ENCODE data around the gene KLF13.
A peak's percentile ranks its signal among the peaks of the same experiment; 100 is the strongest.

Gene KLF13

DNA sequence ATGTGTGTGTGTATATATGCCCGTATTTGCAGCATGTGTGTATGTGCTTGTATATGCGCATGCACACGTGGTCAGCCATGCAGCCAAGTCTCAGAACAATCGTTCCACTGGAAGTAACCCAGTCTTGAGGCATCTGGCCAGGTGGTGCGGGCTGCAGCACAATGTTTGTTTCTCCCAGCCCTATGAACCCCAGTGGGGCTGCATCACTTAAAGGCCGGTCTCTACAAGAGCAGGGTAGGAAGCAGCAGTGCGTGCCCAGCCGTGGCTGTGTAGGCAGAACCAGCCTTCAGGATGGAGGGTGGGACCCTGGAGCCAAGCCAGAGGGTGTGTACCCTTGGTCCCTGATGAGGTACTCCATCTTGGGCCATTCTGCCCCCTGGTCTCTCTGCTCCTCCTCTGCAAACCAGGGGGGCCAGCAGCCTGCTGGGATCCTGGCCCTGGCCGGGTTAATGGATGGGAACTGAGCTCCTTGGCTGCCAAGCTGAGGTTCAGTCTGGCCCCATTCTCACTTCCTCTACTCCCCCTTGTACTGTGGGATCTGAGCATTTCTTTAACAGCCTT, 11.8 kb downstream of the KLF13 start:
- DNase-seq = no peak
- H3K4me1 ChIP-seq (ENCODE audit: control extremely low read depth in 1 of 4, control insufficient read depth in 4 of 4, insufficient read depth in 4 of 4, low read length in 3 of 4) = peaks cover 5 to 51% (median 45%) of the 10 kb centered on the region in 4 experiments
- POLR2A ChIA-PET = interaction anchor here (1.3 kb wide), 1 partner anchor 13 kb away, joined by 4 read pairs; no protein-coding TSS in a partner anchor
- H3K27ac ChIP-seq (ENCODE audit: insufficient read depth in 1 of 2, low read depth in 1 of 2, low read length in 2 of 2, poor library complexity in 1 of 2, severe bottlenecking in 2 of 2) = peak overlapping the region in 1 of 2 experiments; percentile 21
- H3K36me3 ChIP-seq (ENCODE audit: control insufficient read depth in 4 of 4, insufficient read depth in 4 of 4, low read length in 3 of 4) = peaks cover 0 to 16% (median 2%) of the 10 kb centered on the region in 4 experiments
- 64% methylated on average over 8 of the region's 9 CpGs for WGBS (ENCODE audit: insufficient coverage)
- H3K4me3 ChIP-seq (ENCODE audit: control insufficient read depth in 1 of 7, extremely low read depth in 1 of 7, insufficient read depth in 4 of 7, low read depth in 2 of 7, low read length in 6 of 7) = peak overlapping the region in 2 of 7 experiments; percentile 11 to 27
- CTCF ChIA-PET = no interaction called here
- H3K27me3 ChIP-seq (replicated peaks in 2 of 5; ENCODE audit: control insufficient read depth in 4 of 5, insufficient read depth in 5 of 5, low read length in 4 of 5) = no peaks in the 10 kb centered on the region
- H3K9me3 ChIP-seq (ENCODE audit: control extremely low read depth in 1 of 5, control insufficient read depth in 4 of 5, insufficient read depth in 2 of 5, low read depth in 1 of 5, low read length in 4 of 5) = no peaks in the 10 kb centered on the region

DNA sequence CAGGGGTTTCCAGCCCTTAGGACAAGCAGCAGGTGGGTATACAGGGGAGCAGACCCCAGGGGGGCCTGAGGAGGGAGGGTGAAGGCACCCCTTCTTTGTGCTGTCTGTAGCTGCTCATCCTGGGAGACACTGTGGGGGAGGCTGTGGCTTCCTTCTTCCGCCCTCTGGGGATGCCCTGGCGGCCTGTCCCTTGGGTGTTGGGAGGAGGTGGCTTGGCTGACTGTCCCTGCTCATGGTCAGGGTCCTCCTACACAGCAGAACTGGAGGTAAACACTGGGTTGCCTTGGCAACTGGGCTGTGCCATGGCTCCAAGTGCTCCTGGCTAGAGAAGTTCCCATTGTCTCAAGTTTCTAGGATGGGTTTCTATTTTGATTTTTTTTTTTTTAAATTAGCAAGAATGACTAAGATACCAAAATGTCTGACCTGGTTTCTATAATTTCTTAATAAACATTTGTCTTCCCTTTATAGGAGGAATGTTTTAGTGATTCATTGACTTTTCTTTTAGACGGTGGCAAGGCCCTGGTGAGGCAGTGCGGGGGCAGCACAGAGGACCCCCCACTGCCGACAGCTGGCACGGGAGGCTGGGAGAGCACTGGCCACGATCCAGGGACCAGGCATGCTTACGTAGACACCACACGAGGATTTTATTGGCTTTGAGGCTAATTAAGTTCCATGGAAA, 12.4 kb downstream of the KLF13 start:
- Histone ChIP-seq H3K4me3 (ENCODE audit: control insufficient read depth in 1 of 7, extremely low read depth in 1 of 7, insufficient read depth in 4 of 7, low read depth in 2 of 7, low read length in 6 of 7) (peak overlapping the region in 2 of 7 experiments; percentile 2 to 11), H3K4me1 (ENCODE audit: control extremely low read depth in 1 of 4, control insufficient read depth in 4 of 4, insufficient read depth in 4 of 4, low read length in 3 of 4) (peaks cover 5 to 54% (median 48%) of the 10 kb centered on the region in 4 experiments), H3K27me3 (replicated peaks in 2 of 5; ENCODE audit: control insufficient read depth in 4 of 5, insufficient read depth in 5 of 5, low read length in 4 of 5) (no peaks in the 10 kb centered on the region), H3K27ac (ENCODE audit: insufficient read depth in 1 of 2, low read depth in 1 of 2, low read length in 2 of 2, poor library complexity in 1 of 2, severe bottlenecking in 2 of 2) (peak overlapping the region in 1 of 2 experiments; percentile 21), H3K9me3 (ENCODE audit: control extremely low read depth in 1 of 5, control insufficient read depth in 4 of 5, insufficient read depth in 2 of 5, low read depth in 1 of 5, low read length in 4 of 5) (no peaks in the 10 kb centered on the region), H3K36me3 (ENCODE audit: control insufficient read depth in 4 of 4, insufficient read depth in 4 of 4, low read length in 3 of 4) (peaks cover 0 to 16% (median 2%) of the 10 kb centered on the region in 4 experiments)
- CTCF ChIA-PET = no interaction called here
- POLR2A ChIA-PET = no interaction called here
- 90% methylated on average over 8 of the region's 9 CpGs for WGBS (ENCODE audit: insufficient coverage)
- no peak for DNase-seq

GRCh38 chr15:31339558-31339895, 12.9 kb downstream of the KLF13 start:
- no peaks in the 10 kb centered on the region for H3K9me3 ChIP-seq (ENCODE audit: control extremely low read depth in 1 of 5, control insufficient read depth in 4 of 5, insufficient read depth in 2 of 5, low read depth in 1 of 5, low read length in 4 of 5)
- H3K36me3 ChIP-seq (ENCODE audit: control insufficient read depth in 4 of 4, insufficient read depth in 4 of 4, low read length in 3 of 4) = peaks cover 0 to 16% (median 2%) of the 10 kb centered on the region in 4 experiments
- WGBS (ENCODE audit: insufficient coverage) = 98% methylated on average over 6 of the region's 10 CpGs
- CTCF ChIA-PET = no interaction called here
- H3K4me1 ChIP-seq (ENCODE audit: control extremely low read depth in 1 of 4, control insufficient read depth in 4 of 4, insufficient read depth in 4 of 4, low read length in 3 of 4) = peaks cover 5 to 59% (median 52%) of the 10 kb centered on the region in 4 experiments
- no peaks in the 10 kb centered on the region for H3K27me3 ChIP-seq (replicated peaks in 2 of 5; ENCODE audit: control insufficient read depth in 4 of 5, insufficient read depth in 5 of 5, low read length in 4 of 5)
- no peak for DNase-seq
- H3K27ac ChIP-seq (ENCODE audit: insufficient read depth in 1 of 2, low read depth in 1 of 2, low read length in 2 of 2, poor library complexity in 1 of 2, severe bottlenecking in 2 of 2) = no peak overlapping the region
- POLR2A ChIA-PET = no interaction called here
- H3K4me3 ChIP-seq (ENCODE audit: control insufficient read depth in 1 of 7, extremely low read depth in 1 of 7, insufficient read depth in 4 of 7, low read depth in 2 of 7, low read length in 6 of 7) = no peak overlapping the region

GRCh38 chr15:31340047-31340446, 13.4 kb downstream of the KLF13 start:
- Histone ChIP-seq H3K36me3 (ENCODE audit: control insufficient read depth in 4 of 4, insufficient read depth in 4 of 4, low read length in 3 of 4) (peaks cover 0 to 16% (median 2%) of the 10 kb centered on the region in 4 experiments), H3K4me3 (ENCODE audit: control insufficient read depth in 1 of 7, extremely low read depth in 1 of 7, insufficient read depth in 4 of 7, low read depth in 2 of 7, low read length in 6 of 7) (no peak overlapping the region), H3K9me3 (ENCODE audit: control extremely low read depth in 1 of 5, control insufficient read depth in 4 of 5, insufficient read depth in 2 of 5, low read depth in 1 of 5, low read length in 4 of 5) (no peaks in the 10 kb centered on the region), H3K27me3 (replicated peaks in 2 of 5; ENCODE audit: control insufficient read depth in 4 of 5, insufficient read depth in 5 of 5, low read length in 4 of 5) (no peaks in the 10 kb centered on the region), H3K4me1 (ENCODE audit: control extremely low read depth in 1 of 4, control insufficient read depth in 4 of 4, insufficient read depth in 4 of 4, low read length in 3 of 4) (peaks cover 5 to 64% (median 55%) of the 10 kb centered on the region in 4 experiments), H3K27ac (ENCODE audit: insufficient read depth in 1 of 2, low read depth in 1 of 2, low read length in 2 of 2, poor library complexity in 1 of 2, severe bottlenecking in 2 of 2) (no peak overlapping the region)
- ChIA-PET POLR2A (no interaction called here), CTCF (interaction anchor here (0.9 to 1.3 kb wide), 2 partner anchors 9 to 11 kb away, joined by 3 to 4 read pairs; no protein-coding TSS in a partner anchor)
- 100% methylated on average over 5 of the region's 5 CpGs for WGBS (ENCODE audit: insufficient coverage)
- no peak for DNase-seq

- H3K27me3 ChIP-seq (replicated peaks in 2 of 5; ENCODE audit: control insufficient read depth in 4 of 5, insufficient read depth in 5 of 5, low read length in 4 of 5) = no peaks in the 10 kb centered on the region
- 100% methylated on average over 4 of the region's 7 CpGs for WGBS (ENCODE audit: insufficient coverage)
- ChIA-PET POLR2A (no interaction called here), CTCF (interaction anchor here (0.9 to 1.3 kb wide), 2 partner anchors 9 to 12 kb away, joined by 3 to 4 read pairs; no protein-coding TSS in a partner anchor)
- DNase-seq = no peak
- H3K4me1 ChIP-seq (ENCODE audit: control extremely low read depth in 1 of 4, control insufficient read depth in 4 of 4, insufficient read depth in 4 of 4, low read length in 3 of 4) = peaks cover 5 to 70% (median 57%) of the 10 kb centered on the region in 4 experiments
- H3K27ac ChIP-seq (ENCODE audit: insufficient read depth in 1 of 2, low read depth in 1 of 2, low read length in 2 of 2, poor library complexity in 1 of 2, severe bottlenecking in 2 of 2) = no peak overlapping the region
- H3K9me3 ChIP-seq (ENCODE audit: control extremely low read depth in 1 of 5, control insufficient read depth in 4 of 5, insufficient read depth in 2 of 5, low read depth in 1 of 5, low read length in 4 of 5) = no peaks in the 10 kb centered on the region
- H3K36me3 ChIP-seq (ENCODE audit: control insufficient read depth in 4 of 4, insufficient read depth in 4 of 4, low read length in 3 of 4) = peaks cover 0 to 20% (median 2%) of the 10 kb centered on the region in 4 experiments
- no peak overlapping the region for H3K4me3 ChIP-seq (ENCODE audit: control insufficient read depth in 1 of 7, extremely low read depth in 1 of 7, insufficient read depth in 4 of 7, low read depth in 2 of 7, low read length in 6 of 7)
Measured at GRCh38 chr15:31340592-31340991, 14.0 kb downstream of the KLF13 start.

DNA sequence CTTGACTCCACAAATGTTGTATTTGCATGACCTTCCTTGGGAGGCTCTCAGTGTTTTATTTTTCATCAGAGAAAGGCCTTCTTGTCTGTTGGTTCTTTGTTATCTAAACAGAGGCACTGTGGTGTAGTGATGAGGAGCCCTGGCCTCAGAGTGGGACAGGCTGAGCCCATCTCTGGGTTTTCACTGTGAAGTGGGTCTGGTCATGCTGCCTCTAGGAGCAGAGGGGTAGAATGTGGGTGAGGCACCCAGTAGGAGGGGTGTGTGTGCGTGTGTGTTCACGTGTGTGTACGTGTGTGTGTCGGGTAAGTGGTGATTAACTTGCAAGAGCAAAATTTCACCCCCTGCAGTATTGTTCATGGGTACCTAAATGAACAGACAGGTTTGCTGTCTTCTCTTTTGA, 14.4 kb downstream of the KLF13 start:
- Histone ChIP-seq H3K4me3 (ENCODE audit: control insufficient read depth in 1 of 7, extremely low read depth in 1 of 7, insufficient read depth in 4 of 7, low read depth in 2 of 7, low read length in 6 of 7) (no peak overlapping the region), H3K27me3 (replicated peaks in 2 of 5; ENCODE audit: control insufficient read depth in 4 of 5, insufficient read depth in 5 of 5, low read length in 4 of 5) (no peaks in the 10 kb centered on the region), H3K36me3 (ENCODE audit: control insufficient read depth in 4 of 4, insufficient read depth in 4 of 4, low read length in 3 of 4) (peaks cover 0 to 18% (median 2%) of the 10 kb centered on the region in 4 experiments), H3K27ac (ENCODE audit: insufficient read depth in 1 of 2, low read depth in 1 of 2, low read length in 2 of 2, poor library complexity in 1 of 2, severe bottlenecking in 2 of 2) (no peak overlapping the region), H3K9me3 (ENCODE audit: control extremely low read depth in 1 of 5, control insufficient read depth in 4 of 5, insufficient read depth in 2 of 5, low read depth in 1 of 5, low read length in 4 of 5) (no peaks in the 10 kb centered on the region), H3K4me1 (ENCODE audit: control extremely low read depth in 1 of 4, control insufficient read depth in 4 of 4, insufficient read depth in 4 of 4, low read length in 3 of 4) (peaks cover 5 to 74% (median 56%) of the 10 kb centered on the region in 4 experiments)
- ChIA-PET POLR2A (no interaction called here), CTCF (interaction anchor here (0.9 to 1.6 kb wide), 4 partner anchors 8 to 25 kb away, joined by 3 to 5 read pairs (median 4); no protein-coding TSS in a partner anchor)
- no CpG with 5 or more reads among the region's 4 CpGs for WGBS (ENCODE audit: insufficient coverage)
- DNase-seq = no peak
